ENCODE results near the gene HDAC9. TPM values are rescaled to one million over a fixed set of nuclear protein-coding genes. Genes with fewer than 3 reads are reported as not detected.

Gene HDAC9
- total RNA-seq, 1 experiment from 2014 or later, result 31.9 TPM

GRCh38 chr7:18762189-18762588 is 266.6 kb downstream of the HDAC9 start:
- H3K4me3 ChIP-seq (ENCODE audit: low read depth, low read length, poor library complexity, severe bottlenecking), result no peak overlapping the region
- H3K36me3 ChIP-seq (ENCODE audit: insufficient read depth, low read length, poor library complexity, severe bottlenecking), result no peaks in the 10 kb centered on the region
- intact Hi-C loops (cut with micrococcal nuclease; ENCODE audit: unreplicated experiment), result no loop called here
- no peaks in the 10 kb centered on the region for H3K9me3 ChIP-seq (ENCODE audit: low read depth, low read length, poor library complexity, severe bottlenecking)
- DNase-seq (ENCODE audit: low spot score), result no peak
- no peaks in the 10 kb centered on the region for H3K27me3 ChIP-seq (replicated peaks; ENCODE audit: insufficient read depth, low read depth, low read length, poor library complexity)
- BruUV-seq (replicated peaks), result no TSS peak
- H3K4me1 ChIP-seq (ENCODE audit: insufficient read depth, low read length, poor library complexity, severe bottlenecking), result no peaks in the 10 kb centered on the region
- H3K27ac ChIP-seq (ENCODE audit: low read depth, low read length, poor library complexity, severe bottlenecking), result no peak overlapping the region
- POLR2A ChIA-PET (ENCODE audit: low non-redundant PET), result no interaction called here
- TF ChIP-seq, protein P1, sequence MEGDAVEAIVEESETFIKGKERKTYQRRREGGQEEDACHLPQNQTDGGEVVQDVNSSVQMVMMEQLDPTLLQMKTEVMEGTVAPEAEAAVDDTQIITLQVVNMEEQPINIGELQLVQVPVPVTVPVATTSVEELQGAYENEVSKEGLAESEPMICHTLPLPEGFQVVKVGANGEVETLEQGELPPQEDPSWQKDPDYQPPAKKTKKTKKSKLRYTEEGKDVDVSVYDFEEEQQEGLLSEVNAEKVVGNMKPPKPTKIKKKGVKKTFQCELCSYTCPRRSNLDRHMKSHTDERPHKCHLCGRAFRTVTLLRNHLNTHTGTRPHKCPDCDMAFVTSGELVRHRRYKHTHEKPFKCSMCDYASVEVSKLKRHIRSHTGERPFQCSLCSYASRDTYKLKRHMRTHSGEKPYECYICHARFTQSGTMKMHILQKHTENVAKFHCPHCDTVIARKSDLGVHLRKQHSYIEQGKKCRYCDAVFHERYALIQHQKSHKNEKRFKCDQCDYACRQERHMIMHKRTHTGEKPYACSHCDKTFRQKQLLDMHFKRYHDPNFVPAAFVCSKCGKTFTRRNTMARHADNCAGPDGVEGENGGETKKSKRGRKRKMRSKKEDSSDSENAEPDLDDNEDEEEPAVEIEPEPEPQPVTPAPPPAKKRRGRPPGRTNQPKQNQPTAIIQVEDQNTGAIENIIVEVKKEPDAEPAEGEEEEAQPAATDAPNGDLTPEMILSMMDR (conservative IDR thresholded peaks at IDR 0.05; ENCODE audit: low read depth, low read length), result no peak
- TF ChIP-seq EZH2 (IDR thresholded peaks at IDR 0.05; ENCODE audit: borderline replicate concordance, low read depth, low read length, poor library complexity, severe bottlenecking), result no peak
- CTCF ChIA-PET, result no interaction called here

GRCh38 chr7:18768256-18768655 is 272.7 kb downstream of the HDAC9 start:
- Histone ChIP-seq H3K36me3 (ENCODE audit: insufficient read depth, low read length, poor library complexity, severe bottlenecking) (no peaks in the 10 kb centered on the region), H3K4me1 (ENCODE audit: insufficient read depth, low read length, poor library complexity, severe bottlenecking) (no peaks in the 10 kb centered on the region), H3K27me3 (replicated peaks; ENCODE audit: insufficient read depth, low read depth, low read length, poor library complexity) (no peaks in the 10 kb centered on the region), H3K27ac (ENCODE audit: low read depth, low read length, poor library complexity, severe bottlenecking) (no peak overlapping the region), H3K4me3 (ENCODE audit: low read depth, low read length, poor library complexity, severe bottlenecking) (no peak overlapping the region), H3K9me3 (ENCODE audit: low read depth, low read length, poor library complexity, severe bottlenecking) (no peaks in the 10 kb centered on the region)
- DNase-seq (ENCODE audit: low spot score), result no peak
- no TSS peak for BruUV-seq (replicated peaks)
- CTCF ChIA-PET, result no interaction called here
- intact Hi-C loops (cut with micrococcal nuclease; ENCODE audit: unreplicated experiment), result no loop called here
- no peak for TF ChIP-seq EZH2 (IDR thresholded peaks at IDR 0.05; ENCODE audit: borderline replicate concordance, low read depth, low read length, poor library complexity, severe bottlenecking)
- TF ChIP-seq, protein P1 (conservative IDR thresholded peaks at IDR 0.05; ENCODE audit: low read depth, low read length), result no peak
- POLR2A ChIA-PET (ENCODE audit: low non-redundant PET), result no interaction called here

DNA sequence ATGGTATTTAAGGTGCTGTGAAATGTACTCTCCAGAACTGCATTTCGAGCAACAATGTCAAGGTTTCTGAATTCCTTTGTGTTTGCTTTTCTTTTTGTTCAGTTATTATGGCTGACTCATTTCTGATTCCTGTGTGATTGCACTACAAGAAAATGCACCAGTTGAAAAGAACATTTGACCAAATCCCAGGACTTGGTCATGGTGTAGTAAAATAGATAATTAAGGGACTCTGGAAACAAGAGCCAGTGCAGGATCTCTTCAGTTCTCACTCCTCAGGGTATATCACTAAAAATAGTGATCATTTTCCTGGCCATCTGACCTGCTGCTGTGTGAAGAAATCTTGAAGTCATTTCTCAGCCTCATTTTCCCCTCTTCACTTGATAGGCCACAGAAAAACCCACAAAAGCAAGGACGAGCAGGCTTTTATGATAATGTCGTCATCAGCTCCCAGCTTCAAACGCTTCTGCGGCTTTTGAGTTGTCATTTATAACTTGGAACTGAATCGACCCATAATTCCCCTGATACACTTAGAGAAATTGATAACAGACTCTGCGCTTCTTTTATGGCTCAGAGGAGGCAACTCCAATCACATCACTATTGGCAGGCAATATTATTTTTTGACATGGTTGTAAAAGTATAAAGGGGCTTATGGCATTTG is 274.7 kb downstream of the HDAC9 start:
- no peak for DNase-seq (ENCODE audit: low spot score)
- H3K27me3 ChIP-seq (replicated peaks; ENCODE audit: insufficient read depth, low read depth, low read length, poor library complexity), result no peaks in the 10 kb centered on the region
- H3K4me3 ChIP-seq (ENCODE audit: low read depth, low read length, poor library complexity, severe bottlenecking), result no peak overlapping the region
- ChIA-PET CTCF (no interaction called here), POLR2A (ENCODE audit: low non-redundant PET) (no interaction called here)
- H3K9me3 ChIP-seq (ENCODE audit: low read depth, low read length, poor library complexity, severe bottlenecking), result no peaks in the 10 kb centered on the region
- BruUV-seq (replicated peaks), result no TSS peak
- H3K27ac ChIP-seq (ENCODE audit: low read depth, low read length, poor library complexity, severe bottlenecking), result no peak overlapping the region
- no peaks in the 10 kb centered on the region for H3K36me3 ChIP-seq (ENCODE audit: insufficient read depth, low read length, poor library complexity, severe bottlenecking)
- TF ChIP-seq EZH2 (IDR thresholded peaks at IDR 0.05; ENCODE audit: borderline replicate concordance, low read depth, low read length, poor library complexity, severe bottlenecking), result no peak
- TF ChIP-seq, protein P1 (conservative IDR thresholded peaks at IDR 0.05; ENCODE audit: low read depth, low read length), result no peak
- intact Hi-C loops (cut with micrococcal nuclease; ENCODE audit: unreplicated experiment), result no loop called here
- H3K4me1 ChIP-seq (ENCODE audit: insufficient read depth, low read length, poor library complexity, severe bottlenecking), result no peaks in the 10 kb centered on the region
